Sigmoid colon (tissue), 4 donors: ENCODE measurements around the gene DAB2IP.

Experiments used
- POLR2A ChIP-seq, 2 donors: fragments of 450-650 bp; IDR thresholded peaks; one replicate each; pipeline ENCODE4 v1.6.1; 2016; ENCODE audit warnings: antibody characterized with exemption in 2 of 2, mild to moderate bottlenecking in 2 of 2, moderate library complexity in 2 of 2
- POLR2AphosphoS5 ChIP-seq, 4 donors: sonication (generic); formaldehyde crosslinking; IDR thresholded peaks; one replicate each; pipeline ENCODE4 v1.6.1; 2017; ENCODE audit warnings: antibody characterized with exemption in 4 of 4
- TF ChIP-seq, protein P1 (sequence below), 4 experiments: fragments of 450-650 bp in 3 of 4; fragments of 200-600 bp in 1 of 4; IDR thresholded peaks; one replicate each; pipeline ENCODE4 v1.5.1; 2016 to 2019; ENCODE audit warnings: antibody characterized with exemption in 4 of 4, mild to moderate bottlenecking in 3 of 4, moderate library complexity in 2 of 4

DNA sequence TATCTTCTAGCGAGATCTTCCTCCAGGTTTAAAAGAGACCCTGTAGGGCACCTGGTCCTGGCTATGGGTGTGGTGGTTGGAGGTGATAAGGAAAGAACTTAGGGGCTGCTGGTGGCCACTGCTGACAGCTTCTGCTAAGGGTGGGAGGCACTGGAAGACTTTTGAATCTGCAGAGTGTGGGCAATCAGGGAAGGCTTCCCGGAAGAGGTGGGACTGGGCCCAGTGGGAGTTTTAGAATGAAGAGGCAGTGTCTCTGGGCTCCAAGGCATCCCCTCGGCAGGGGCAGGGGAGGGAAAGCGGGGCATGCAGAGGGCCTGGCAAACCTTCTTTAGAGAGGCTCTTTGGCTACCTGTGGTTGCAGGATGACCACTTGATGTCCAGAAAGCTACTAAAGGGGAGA, 23.0 kb upstream of the DAB2IP start:
- TF ChIP-seq POLR2AphosphoS5 (IDR thresholded peaks at IDR 0.05) (no peak), POLR2A (IDR thresholded peaks at IDR 0.05) (no peak)
- TF ChIP-seq, protein P1, sequence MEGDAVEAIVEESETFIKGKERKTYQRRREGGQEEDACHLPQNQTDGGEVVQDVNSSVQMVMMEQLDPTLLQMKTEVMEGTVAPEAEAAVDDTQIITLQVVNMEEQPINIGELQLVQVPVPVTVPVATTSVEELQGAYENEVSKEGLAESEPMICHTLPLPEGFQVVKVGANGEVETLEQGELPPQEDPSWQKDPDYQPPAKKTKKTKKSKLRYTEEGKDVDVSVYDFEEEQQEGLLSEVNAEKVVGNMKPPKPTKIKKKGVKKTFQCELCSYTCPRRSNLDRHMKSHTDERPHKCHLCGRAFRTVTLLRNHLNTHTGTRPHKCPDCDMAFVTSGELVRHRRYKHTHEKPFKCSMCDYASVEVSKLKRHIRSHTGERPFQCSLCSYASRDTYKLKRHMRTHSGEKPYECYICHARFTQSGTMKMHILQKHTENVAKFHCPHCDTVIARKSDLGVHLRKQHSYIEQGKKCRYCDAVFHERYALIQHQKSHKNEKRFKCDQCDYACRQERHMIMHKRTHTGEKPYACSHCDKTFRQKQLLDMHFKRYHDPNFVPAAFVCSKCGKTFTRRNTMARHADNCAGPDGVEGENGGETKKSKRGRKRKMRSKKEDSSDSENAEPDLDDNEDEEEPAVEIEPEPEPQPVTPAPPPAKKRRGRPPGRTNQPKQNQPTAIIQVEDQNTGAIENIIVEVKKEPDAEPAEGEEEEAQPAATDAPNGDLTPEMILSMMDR (IDR thresholded peaks at IDR 0.05) = no peak
